Thymus (tissue), 11 donors: Measurements from ENCODE around the gene CAPN2. TPM values are rescaled to one million over a fixed set of nuclear protein-coding genes. Genes with fewer than 3 reads are reported as not detected.
A peak's percentile ranks its signal among the peaks of the same experiment; 100 is the strongest.
"Not testable (repeated sequence)": the region's sequence is repeated elsewhere in the genome, so short reads cannot be mapped to it uniquely, and the experiment has no call there.

Source experiments
- DNase-seq, 9 donors: peaks; one replicate each; pipeline ENCODE4 v3.0.0-alpha.2; 2013; ENCODE audit warnings: low spot score in 9 of 9, low read depth in 6 of 9, missing footprints in 1 of 9
- H3K27ac ChIP-seq, 2 donors: one replicate each; pipeline ENCODE4 v1.5.1; 2013; ENCODE audit warnings: control low read depth in 1 of 2, low read depth in 1 of 2, low read length in 1 of 2, mild to moderate bottlenecking in 1 of 2, moderate library complexity in 1 of 2
- H3K27me3 ChIP-seq, 2 donors: one replicate each; pipeline ENCODE4 v1.5.1; 2013; ENCODE audit warnings: low read length in 1 of 2; ENCODE audit not compliant: control insufficient read depth in 2 of 2, insufficient read depth in 1 of 2
- H3K36me3 ChIP-seq, 2 donors: one replicate each; pipeline ENCODE4 v1.5.1; 2013; ENCODE audit warnings: low read length in 1 of 2, mild to moderate bottlenecking in 1 of 2, moderate library complexity in 1 of 2; ENCODE audit not compliant: control insufficient read depth in 2 of 2, insufficient read depth in 2 of 2
- H3K4me1 ChIP-seq, 2 donors: one replicate each; pipeline ENCODE4 v1.5.1; 2013; ENCODE audit warnings: low read length in 2 of 2; ENCODE audit not compliant: control insufficient read depth in 2 of 2, insufficient read depth in 2 of 2
- H3K4me3 ChIP-seq, 2 donors: one replicate each; pipeline ENCODE4 v1.5.1; 2013; ENCODE audit warnings: low read length in 2 of 2, control low read depth in 1 of 2, mild to moderate bottlenecking in 1 of 2
- H3K9me3 ChIP-seq, 2 donors: one replicate each; pipeline ENCODE4 v1.5.1; 2013; ENCODE audit warnings: low read length in 1 of 2, mild to moderate bottlenecking in 1 of 2; ENCODE audit not compliant: control insufficient read depth in 2 of 2, insufficient read depth in 1 of 2
- WGBS: extraction: QIAGEN DNeasy Blood & Tissue Kit; methylation state at CpG from one replicate; pipeline ENCODE4 v1.1.7; 2013; 5-methylcytosine and 5-hydroxymethylcytosine counted together
- polyA plus RNA-seq: library from polyadenylated mRNA; stranded (reverse); fragments of 200-250 nt; gene quantifications from one replicate; pipeline ENCODE4 v1.2.3, GENCODE V29; 2013
- total RNA-seq: library from RNA; stranded (reverse); fragments of 120-200 nt; gene quantifications from one replicate; pipeline ENCODE4 v1.2.4, GENCODE V29; 2013
- donor health status: healthy.

The CAPN2 gene
- total and polyA plus RNA-seq, 2 donors = 30.1 to 60.5 TPM

GRCh38 chr1:223731133-223731770 lies 18.9 kb downstream of the CAPN2 start:
- Histone ChIP-seq H3K36me3 (no peaks in the 10 kb centered on the region), H3K9me3 (peaks cover 0 to 1% of the 10 kb centered on the region in 2 donors), H3K27ac (peak overlapping the region; percentile 10 to 77), H3K4me3 (no peak overlapping the region), H3K27me3 (no peaks in the 10 kb centered on the region), H3K4me1 (peaks cover 0 to 39% of the 10 kb centered on the region in 2 donors)
- WGBS = 95% methylated on average over 13 of the region's 13 CpGs
- no peak for DNase-seq

DNA sequence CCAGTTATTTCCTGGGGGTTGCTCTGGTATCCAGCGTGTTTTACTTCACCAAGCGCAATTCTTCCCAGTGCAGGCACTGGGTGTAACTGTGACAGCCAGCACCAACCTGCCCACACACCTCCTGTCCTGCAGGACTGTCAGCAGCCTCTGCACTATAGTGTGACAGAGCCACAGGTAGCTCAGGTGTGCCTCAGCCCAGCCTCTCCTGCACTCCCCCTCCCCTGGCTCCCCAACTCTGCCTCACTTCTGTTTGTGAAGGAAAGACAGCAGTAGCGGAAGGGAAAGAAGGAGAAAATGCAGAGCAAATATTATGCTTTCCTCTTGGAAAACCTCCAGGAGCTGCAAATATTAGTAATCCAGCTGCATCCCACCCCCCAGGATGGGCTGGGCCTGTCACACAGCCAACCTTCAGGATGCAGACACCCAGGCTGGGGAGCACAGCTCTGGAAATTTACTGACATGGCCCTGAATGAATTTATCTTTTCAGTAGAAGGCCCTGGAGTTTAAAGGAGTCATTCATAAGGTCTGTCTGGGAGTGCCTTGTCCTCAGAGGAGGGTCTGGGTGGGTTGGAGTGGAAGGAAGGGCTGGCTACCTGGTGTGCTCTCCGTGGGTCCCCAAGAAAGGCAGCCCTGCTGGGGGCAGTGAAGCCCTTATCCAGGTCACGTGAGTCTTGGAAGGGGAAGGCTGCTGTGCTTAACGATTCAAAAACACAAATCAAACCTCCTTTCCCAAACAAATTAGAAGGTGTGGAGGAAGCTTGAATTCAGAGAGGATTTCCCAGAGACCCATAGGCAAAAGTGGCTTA lies 20.9 kb downstream of the CAPN2 start:
- WGBS = 87% methylated on average over 6 of the region's 6 CpGs
- DNase-seq = no peak
- no peak overlapping the region for H3K4me3 ChIP-seq
- H3K36me3 ChIP-seq = no peaks in the 10 kb centered on the region
- peaks cover 0 to 1% of the 10 kb centered on the region in 2 donors for H3K9me3 ChIP-seq
- H3K4me1 ChIP-seq = peaks cover 0 to 26% of the 10 kb centered on the region in 2 donors
- no peaks in the 10 kb centered on the region for H3K27me3 ChIP-seq
- peak overlapping the region; percentile 8 to 65 for H3K27ac ChIP-seq

DNA sequence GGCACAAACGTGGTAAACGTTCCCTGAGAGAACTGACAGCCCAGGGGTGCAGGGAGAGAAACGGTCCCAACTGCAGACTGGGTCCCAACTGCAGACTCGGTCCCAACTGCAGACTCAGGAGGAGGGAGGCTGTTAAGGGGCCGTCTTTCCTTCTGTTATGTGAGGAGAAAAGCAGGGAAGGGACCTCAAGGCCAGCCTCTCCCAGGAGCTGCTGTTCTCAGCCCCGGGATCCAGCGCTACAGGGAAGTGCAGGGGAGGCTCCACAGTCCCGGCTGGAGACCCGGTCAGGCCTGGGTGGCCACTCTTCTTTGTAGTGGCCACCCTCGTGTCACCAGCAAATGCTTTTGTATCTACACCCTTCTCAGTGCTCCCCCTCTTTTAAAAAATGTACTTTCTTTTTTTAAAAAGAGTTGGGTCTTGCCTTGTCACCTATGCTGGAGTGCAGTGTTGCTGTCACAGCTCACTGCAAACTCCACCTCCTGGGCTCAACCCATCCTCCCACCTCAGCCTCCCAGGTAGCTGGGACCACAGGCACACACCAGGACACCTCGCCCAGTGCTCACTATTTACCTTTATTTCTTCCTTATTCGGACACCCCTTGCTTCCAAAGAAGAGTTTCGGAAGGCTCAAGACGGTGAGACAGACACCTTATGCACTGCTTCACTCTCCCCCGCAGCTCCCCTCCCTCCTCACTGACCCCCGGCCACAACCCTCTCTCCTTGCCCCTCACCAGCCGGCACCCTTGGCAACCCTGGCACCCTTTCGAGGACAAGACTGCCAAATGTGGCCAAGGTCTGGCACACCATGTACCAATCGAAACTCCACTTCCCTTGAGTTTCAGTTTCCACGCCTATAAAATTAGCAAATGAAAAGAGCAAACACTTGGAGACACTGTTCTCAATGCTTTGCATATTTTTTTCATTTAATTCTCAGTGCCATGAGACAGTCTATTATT lies 21.8 kb downstream of the CAPN2 start:
- Histone ChIP-seq H3K36me3 (no peaks in the 10 kb centered on the region), H3K4me1 (peaks cover 0 to 25% of the 10 kb centered on the region in 2 donors), H3K27me3 (no peaks in the 10 kb centered on the region), H3K4me3 (no peak overlapping the region), H3K9me3 (peaks cover 0 to 1% of the 10 kb centered on the region in 2 donors), H3K27ac (peak overlapping the region in 1 of 2 donors; percentile 61)
- WGBS = 93% methylated on average over 20 of the region's 20 CpGs
- DNase-seq = no peak

DNA sequence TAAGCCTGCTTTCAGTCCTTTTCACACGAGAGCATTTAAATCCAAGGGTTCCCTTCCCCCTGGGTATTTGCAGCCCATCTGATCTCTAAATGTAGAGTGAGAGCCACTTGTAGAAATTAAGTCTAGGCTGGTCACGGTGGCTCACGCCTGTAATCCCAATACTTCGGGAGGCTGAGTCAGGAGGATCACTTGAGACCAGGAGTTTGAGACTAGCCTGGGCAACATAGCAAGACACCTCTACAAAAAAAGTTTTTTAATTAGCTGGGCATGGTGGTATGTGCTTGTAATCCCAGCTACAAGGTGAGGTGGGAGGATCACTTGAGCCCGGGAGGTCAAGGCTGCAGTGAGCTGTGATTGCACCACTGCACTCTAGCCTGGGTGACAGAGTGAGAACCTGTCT lies 24.3 kb downstream of the CAPN2 start:
- peak overlapping the region in 1 of 2 donors; percentile 13 for H3K27ac ChIP-seq
- 97% methylated on average over 5 of the region's 5 CpGs for WGBS
- H3K4me1 ChIP-seq = peaks cover 0 to 21% of the 10 kb centered on the region in 2 donors
- DNase-seq, H3K9me3 ChIP-seq, H3K27me3 ChIP-seq, H3K36me3 ChIP-seq, H3K4me3 ChIP-seq: not testable (repeated sequence)

DNA sequence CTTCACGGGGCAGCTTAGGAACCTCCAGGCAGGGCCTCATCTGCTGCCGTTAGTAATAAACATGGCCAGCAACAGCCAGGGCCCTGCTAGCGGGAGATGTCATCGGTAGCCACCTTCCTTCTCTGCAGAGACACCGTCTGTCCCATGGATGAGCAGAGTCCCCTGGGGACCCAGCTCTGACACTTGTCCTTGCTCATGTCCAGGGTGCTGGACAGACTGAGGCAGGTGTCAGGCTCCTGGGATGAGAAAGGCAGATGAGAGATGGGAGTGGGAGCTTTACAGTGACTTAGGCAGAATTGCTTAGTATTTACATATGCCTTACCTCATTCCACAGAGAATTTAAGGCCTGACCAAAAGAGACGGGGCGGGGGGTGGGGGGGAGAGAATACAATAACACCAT lies 25.0 kb downstream of the CAPN2 start:
- Histone ChIP-seq H3K36me3 (no peaks in the 10 kb centered on the region), H3K4me3 (no peak overlapping the region), H3K4me1 (peaks cover 0 to 21% of the 10 kb centered on the region in 2 donors), H3K27me3 (no peaks in the 10 kb centered on the region), H3K9me3 (no peaks in the 10 kb centered on the region), H3K27ac (no peak overlapping the region)
- no peak for DNase-seq
- WGBS = 94% methylated on average over 7 of the region's 7 CpGs

DNA sequence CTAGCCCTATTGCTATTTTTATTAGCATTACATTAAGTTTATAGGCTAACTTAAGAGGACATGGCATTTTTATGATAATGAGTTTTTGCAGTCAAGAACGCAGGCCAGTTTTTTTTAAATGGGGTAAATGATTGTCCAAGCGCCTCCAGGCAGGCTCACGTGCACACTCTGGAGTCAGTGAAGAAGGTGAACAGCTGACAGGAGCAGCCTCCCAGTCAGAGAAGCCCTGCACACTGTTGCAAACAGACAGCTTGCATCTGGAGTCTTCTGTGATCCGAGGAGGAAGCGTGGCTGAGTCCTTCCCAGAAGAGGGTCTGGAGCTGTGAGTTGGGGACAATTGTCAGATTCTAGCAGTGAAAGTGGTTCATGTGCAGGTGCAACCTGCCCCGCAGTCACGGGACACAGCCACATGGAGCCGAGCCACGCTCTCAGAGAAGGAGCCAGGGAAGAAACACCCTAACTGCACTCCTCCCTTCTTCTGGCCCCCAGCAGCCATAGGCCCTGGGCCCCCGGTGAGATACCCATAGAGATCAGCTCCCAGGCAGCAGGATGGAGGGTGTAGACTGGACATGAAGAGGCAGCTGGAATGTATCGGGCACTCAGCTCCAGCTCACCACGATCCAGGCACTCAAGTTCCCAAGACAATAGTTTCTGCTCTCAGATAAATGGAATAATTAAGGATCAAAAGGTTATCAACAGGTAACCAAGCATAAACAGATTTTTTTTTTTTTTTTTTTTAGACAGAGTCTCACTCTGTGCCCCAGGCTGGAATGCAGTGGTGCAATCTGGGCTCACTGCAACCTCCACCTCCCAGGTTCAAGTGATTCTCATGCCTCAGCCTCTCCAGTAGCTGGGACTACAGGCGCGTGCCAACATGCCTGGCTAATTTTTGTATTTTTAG lies 26.4 kb downstream of the CAPN2 start:
- no peak overlapping the region for H3K4me3 ChIP-seq
- no peaks in the 10 kb centered on the region for H3K36me3 ChIP-seq
- 94% methylated on average over 14 of the region's 14 CpGs for WGBS
- DNase-seq = no peak
- peaks cover 0 to 11% of the 10 kb centered on the region in 2 donors for H3K4me1 ChIP-seq
- H3K27me3 ChIP-seq = no peaks in the 10 kb centered on the region
- H3K9me3 ChIP-seq = no peaks in the 10 kb centered on the region
- peak overlapping the region in 1 of 2 donors; percentile 75 for H3K27ac ChIP-seq

DNA sequence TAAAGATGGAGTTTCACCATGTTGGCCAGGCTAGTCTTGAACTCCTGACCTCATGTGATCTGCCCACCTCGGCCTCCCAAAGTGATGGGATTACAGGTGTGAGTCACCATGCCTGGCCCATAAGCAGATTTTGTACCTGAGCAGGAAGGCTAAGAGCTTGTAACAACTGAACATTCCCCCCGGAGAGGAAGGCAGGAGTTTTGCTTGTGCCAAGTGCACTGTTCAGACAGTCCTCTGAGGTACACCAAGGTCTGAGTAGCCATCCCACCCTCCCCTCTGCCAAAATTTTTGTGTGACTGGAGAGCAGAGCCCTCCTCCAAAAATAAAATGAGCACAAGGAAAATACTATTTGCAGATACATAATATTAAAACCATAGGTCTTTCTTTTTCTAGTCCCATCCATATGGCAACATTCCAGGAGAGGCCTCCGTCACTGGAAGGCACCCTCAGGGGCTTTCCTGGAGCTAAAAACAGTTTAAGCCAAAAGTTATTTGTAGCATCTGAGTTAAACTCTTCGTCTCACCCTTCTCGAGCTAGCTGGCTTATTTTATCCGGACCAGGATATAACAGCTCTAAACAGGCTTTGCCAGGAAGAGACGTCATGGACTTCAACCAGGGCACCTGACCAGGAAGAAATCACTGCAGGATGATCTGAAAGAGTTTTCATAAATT lies 27.2 kb downstream of the CAPN2 start:
- 89% methylated on average over 7 of the region's 7 CpGs for WGBS
- Histone ChIP-seq H3K27me3 (no peaks in the 10 kb centered on the region), H3K27ac (peak overlapping the region; percentile 15 to 75), H3K4me1 (peaks cover 0 to 3% of the 10 kb centered on the region in 2 donors), H3K9me3 (no peaks in the 10 kb centered on the region), H3K36me3 (no peaks in the 10 kb centered on the region), H3K4me3 (no peak overlapping the region)
- DNase-seq = peak in 1 of 9 donors; percentile 9
